Activated T-cell treated with anti-CD3 and anti-CD28 coated beads for 24 hours (primary cell): ENCODE data around the gene SNAI1.
A peak's percentile ranks its signal among the peaks of the same experiment; 100 is the strongest.
"Not testable (repeated sequence)": the region's sequence is repeated elsewhere in the genome, so short reads cannot be mapped to it uniquely, and the experiment has no call there.

Experiments used
- DNase-seq: peaks from one replicate; pipeline ENCODE4 v3.0.0-alpha.2; 2020; ENCODE audit warnings: low read depth

The SNAI1 gene

DNA sequence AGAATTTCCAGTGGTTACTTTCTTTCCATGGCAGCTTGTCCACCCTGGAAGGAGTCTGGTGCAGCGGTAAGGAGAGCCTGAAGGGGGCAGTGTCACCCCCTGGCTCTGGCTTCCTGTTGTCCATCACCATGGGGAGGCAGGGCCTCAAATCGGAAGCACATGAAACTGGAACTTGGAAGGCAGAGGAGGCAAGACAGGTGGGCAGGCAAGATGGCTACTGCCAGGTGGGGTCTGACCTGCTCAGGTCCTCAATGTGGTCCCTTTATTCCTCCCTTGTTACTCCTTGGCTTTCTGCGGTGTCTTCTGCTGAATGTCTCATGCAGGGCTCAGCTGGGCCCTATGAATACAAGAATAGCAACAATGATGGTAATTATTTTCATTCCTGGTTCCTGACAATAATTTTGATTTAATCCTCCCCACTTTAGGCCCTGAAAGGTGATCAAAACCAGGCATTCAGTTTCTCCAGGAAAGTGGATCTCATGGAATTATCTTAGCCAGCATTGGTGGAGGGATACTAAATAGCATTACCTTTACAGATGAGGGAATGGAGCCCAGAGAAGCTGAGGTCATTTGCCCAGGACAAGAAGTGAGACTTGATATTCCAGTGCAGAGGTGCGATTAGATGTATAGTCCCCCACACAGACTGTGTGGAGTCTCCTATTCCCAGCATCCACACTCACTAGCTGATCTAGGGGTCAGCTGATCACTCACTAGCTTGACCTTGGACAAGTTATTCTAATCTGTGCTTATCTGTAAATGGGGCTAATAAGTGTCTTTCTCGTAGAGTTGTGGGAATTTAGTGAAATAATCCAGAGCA is 17.6 kb upstream of the SNAI1 start:
- DNase-seq = no peak

DNA sequence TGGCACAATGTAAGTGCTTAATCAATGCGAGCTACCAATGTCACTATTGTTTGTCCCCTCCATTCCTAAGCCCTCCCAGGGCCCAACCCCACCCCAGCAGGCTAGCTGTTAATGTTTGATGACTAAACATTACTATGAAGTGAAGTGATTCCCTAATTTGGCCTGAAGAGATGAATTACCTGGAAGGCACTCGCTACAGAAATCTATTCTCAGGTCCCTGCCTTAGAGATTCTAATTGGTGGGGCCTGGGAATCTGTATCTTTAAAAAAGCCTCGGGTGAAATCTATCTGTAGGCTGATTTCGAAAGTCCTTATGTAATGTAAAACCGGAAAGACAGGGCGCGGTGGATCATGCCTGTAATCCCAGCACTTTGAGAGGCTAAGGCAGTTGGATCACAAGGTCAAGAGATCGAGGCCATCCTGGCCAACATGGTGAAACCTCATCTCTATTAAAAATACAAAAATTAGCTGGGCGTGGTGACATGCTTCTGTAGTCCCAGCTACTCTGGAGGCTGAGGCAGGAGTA is 16.9 kb upstream of the SNAI1 start:
- DNase-seq = no peak

GRCh38 chr20:49966861-49967260 is 15.9 kb upstream of the SNAI1 start:
- DNase-seq = no peak

DNA sequence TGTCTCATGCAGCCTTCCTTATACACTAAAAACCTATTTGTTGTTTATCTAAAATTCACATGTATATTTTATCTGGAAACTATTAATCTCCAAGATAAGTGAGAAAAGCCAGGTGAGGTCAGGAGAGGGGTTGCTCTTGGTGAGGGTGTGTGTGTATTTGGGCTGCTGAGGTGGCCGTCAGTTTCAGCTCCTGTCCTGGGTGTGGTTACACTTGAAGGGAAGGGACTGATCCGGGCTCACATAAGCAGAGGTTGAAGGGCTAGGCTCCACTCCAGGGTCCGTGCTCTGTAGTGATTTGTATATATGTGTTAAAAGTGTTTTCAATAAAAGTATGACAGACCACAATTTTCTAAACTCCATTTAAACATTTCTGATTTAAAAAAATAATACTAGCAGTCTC is 13.5 kb upstream of the SNAI1 start:
- DNase-seq = no peak

GRCh38 chr20:49969946-49970345 is 12.8 kb upstream of the SNAI1 start:
- no peak for DNase-seq

DNA sequence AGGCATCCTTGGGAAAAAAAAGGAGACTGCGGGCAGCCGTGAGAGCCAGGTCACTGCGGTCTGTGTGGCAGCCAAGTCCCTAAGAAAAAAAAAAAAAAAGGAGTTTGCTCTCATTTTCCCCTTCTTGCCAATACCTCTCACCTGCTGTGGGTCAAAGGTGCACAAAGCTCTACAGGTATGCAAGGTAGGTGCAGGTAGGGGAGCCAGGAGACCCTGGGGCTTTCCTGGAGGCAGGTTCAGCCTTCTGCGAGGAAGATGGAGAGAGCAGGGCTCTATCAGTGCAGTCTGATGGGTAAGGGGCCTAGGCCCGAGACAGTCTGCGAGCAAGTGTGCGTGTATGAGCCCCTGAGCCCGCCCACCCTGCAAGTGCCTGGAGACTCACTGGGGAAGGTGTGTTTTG is 12.3 kb upstream of the SNAI1 start:
- DNase-seq = no peak

- no peak for DNase-seq
Measured at GRCh38 chr20:49973981-49974380, 8.8 kb upstream of the SNAI1 start.

DNA sequence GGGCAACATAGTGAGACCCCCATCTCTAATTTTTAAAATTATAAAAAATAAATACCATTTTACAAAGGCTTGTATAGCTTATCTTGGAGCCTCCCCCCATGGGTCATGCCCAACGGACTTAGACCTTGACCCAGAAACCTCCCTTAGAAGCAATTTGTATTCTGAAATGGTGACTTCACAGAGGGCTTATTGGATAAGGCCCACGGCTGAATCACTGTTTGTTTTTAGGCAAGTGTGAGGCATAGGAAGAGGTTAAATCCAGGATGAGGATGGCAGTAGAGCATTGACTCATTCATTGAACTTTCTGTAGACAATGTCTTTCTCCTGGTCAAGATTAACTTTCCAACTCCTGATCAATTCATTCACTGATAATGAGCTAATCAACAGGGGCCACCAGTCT is 6.2 kb upstream of the SNAI1 start:
- DNase-seq = no peak

GRCh38 chr20:49977740-49978139 is 5.0 kb upstream of the SNAI1 start:
- not testable (repeated sequence) for DNase-seq

- DNase-seq = no peak
Measured at GRCh38 chr20:49978685-49979029, 4.1 kb upstream of the SNAI1 start.

GRCh38 chr20:49979030-49979832 is 3.5 kb upstream of the SNAI1 start:
- peak; percentile 66 for DNase-seq

- no peak for DNase-seq
Measured at GRCh38 chr20:49980140-49981008, 2.4 kb upstream of the SNAI1 start.

DNA sequence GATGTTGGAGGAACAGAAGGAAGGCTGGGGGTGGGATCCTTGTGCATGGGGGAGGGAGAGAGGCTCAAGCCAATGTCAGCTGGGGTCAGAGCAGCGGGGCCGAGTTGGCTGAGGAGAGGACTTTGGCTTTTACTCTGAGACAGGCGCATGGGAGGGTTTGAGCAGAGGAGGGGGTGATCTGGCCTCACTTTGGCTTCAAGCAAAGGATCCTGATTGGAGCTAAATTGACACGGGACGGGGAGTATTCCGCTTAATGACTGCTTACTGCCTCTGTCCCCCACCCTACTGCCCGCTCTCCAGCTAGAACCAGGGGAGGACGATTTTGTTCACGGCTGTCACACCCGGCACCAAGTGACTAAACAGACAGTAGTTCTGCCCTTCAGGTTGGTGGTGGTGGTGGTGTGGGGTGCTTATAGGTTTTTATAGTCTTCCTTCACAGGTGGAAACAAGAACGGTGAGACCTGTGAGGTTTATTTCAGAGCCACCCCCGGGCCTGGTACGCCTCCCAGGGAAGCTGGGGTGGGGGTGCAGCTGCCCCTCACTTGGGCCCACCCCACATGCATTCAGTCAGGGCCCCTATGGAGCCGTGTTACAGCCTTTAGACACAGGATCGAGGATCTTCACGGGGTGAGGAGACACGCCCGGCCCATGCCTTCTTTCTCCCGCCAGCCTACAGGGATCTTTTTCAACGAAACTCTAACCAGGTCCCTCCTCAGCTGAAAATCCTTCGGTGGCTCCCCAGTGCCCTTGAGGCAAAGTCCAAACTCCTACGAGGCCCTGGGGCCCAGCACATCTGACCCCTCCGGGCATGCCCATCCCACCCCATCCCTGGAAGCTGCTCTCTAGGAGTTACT is 1.3 kb upstream of the SNAI1 start:
- DNase-seq = no peak

DNA sequence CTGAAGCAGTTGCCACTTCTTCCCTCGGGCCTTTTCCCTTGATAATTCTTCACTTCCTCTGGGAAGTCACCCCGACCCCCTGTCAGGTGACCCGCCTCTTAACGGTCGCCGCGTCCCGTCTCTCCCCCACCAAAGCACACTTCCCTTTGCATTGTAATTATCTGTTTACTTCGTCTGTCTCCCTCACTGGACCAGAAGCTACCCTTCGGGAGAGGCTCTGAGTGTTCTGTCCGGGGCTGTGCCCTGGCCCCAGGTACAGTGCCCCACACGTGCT is 771 bp upstream of the SNAI1 start:
- DNase-seq = no peak

DNA sequence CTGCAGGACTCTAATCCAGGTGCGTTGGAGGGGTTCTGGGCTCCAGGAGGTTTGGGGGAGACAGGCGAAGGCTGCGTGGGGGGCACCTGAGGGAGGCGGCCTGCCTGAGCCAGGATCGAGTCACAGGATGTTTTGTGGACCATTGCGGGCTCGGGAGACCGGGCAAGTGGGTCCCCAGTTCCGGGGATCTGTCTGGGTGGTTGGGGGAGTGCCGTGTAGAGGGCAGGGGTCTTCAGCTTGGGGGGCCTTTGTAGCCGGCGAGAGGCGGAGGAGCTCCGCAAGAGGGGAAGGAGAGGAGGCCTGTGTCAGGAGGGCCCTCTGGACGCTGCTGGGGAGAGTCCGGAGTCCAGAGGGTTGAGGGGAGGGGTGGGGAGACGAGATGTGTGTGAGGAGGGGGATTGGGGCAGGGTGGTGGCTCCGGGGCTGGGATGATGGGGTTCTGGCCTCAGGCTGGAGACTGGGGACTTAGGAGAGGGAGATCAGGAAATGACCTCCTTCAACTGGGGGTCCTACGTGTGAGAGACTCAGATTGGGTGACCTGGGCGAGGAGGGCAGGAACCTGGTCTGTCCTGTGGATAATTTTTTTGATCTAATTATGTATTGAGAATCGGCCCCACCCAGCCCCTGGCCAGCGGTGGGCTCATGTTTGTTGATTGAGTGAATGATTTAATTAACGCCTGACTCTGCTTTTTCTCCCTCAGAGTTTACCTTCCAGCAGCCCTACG is 505 bp downstream of the SNAI1 start:
- no peak for DNase-seq

DNA sequence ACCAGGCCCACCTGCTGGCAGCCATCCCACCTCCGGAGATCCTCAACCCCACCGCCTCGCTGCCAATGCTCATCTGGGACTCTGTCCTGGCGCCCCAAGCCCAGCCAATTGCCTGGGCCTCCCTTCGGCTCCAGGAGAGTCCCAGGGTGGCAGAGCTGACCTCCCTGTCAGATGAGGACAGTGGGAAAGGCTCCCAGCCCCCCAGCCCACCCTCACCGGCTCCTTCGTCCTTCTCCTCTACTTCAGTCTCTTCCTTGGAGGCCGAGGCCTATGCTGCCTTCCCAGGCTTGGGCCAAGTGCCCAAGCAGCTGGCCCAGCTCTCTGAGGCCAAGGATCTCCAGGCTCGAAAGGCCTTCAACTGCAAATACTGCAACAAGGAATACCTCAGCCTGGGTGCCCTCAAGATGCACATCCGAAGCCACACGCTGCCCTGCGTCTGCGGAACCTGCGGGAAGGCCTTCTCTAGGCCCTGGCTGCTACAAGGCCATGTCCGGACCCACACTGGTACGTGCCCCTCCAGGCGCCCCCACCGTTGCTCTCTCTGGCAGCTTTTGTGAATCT is 1.1 kb downstream of the SNAI1 start:
- no peak for DNase-seq

GRCh38 chr20:49984426-49985153 is 1.8 kb downstream of the SNAI1 start:
- no peak for DNase-seq

DNA sequence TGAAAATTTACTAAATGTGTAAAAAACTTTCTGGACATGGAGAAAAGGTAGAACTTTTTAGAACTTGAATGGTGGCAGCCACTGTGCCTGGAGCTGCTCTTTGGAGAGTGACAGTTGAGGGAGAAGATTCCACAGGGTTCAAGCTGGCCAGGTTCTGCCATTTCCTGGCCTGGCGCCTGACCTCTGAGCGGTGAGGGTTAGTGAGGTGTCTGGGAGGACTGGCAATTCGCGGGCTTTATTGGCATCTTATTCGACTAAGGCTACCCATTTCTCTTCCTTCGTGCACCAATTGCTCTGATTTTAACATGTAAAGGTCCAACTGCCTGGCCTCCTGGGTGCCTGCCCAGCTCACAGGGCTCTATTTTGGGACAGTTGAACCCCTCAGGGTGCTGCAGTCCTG is 2.4 kb downstream of the SNAI1 start:
- no peak for DNase-seq

DNA sequence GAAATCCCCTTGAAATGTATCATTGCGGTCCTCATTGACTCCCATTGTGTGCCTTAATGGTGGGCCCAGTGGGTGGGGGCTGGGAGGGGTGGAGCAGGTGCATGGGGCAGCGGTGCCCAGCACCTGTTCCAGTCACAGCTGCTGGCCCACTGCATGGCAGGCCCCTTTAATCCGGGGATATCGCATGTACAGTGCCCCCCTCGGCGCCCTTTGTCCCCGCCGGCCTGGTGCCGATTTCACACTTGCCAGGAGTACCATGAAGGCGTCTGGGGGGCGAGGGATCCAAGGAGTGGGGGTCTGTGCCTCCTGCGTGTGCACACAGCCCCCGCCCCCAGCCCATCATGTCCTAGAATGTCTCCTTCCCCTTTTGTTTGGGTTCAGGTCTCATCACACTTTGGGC is 2.8 kb downstream of the SNAI1 start:
- no peak for DNase-seq

DNA sequence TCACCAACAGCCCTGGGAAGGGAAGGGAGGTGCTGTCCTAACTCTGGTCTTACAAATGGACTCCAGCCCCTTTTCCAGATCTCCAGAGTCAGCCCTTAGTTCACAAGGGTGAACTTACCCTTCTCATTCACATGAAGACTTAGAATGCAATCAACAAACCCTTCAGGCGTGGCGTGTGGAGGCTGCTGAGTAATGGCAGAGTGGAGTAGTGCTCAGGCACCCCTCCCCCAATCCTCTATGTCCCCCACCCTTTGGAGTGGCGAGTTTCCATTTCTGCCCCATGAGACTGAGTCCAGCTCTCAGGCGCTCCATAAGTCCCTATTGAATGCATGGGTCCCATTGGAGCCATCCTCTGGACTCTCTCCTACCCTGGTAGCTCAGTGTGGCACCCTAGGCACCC is 3.3 kb downstream of the SNAI1 start:
- no peak for DNase-seq
